ENCODE data around the gene ERAL1.

- TF ChIP-seq, protein P1, sequence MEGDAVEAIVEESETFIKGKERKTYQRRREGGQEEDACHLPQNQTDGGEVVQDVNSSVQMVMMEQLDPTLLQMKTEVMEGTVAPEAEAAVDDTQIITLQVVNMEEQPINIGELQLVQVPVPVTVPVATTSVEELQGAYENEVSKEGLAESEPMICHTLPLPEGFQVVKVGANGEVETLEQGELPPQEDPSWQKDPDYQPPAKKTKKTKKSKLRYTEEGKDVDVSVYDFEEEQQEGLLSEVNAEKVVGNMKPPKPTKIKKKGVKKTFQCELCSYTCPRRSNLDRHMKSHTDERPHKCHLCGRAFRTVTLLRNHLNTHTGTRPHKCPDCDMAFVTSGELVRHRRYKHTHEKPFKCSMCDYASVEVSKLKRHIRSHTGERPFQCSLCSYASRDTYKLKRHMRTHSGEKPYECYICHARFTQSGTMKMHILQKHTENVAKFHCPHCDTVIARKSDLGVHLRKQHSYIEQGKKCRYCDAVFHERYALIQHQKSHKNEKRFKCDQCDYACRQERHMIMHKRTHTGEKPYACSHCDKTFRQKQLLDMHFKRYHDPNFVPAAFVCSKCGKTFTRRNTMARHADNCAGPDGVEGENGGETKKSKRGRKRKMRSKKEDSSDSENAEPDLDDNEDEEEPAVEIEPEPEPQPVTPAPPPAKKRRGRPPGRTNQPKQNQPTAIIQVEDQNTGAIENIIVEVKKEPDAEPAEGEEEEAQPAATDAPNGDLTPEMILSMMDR (IDR thresholded peaks at IDR 0.05) = no peak
- TF ChIP-seq ZFX (IDR thresholded peaks at IDR 0.05; ENCODE audit: borderline replicate concordance) = no peak
Observed at GRCh38 chr17:28898527-28898955, 43.7 kb downstream of the ERAL1 start.
